GM12878 (cell line): Measurements from ENCODE around the gene FAM210A. TPM values are rescaled to one million over a fixed set of nuclear protein-coding genes. Genes with fewer than 3 reads are reported as not detected.

ENCODE experiments used
- ATAC-seq: fragments of 200-7000 bp; cut with Tn5 transposase; 3 replicates; pipeline ENCODE4 v1.9.1; 2020; ENCODE audit warnings: mild to moderate bottlenecking, moderate library complexity
- BruUV-seq: library from RNA; stranded (reverse); fragments of 400-500 nt; replicated peaks from 2 replicates; lab custom pipeline; 2021; lab: Mats Ljungman, UMichigan
- CTCF ChIA-PET: fragments of 300-600 bp; sonication (Branson Sonifier 250); formaldehyde crosslinking; extraction: SDS; loops from one replicate; lab custom pipeline; 2021; ENCODE audit warnings: inconsistent platforms; lab: Yijun Ruan, JAX
- POLR2A ChIA-PET: fragments of 350-600 bp; formaldehyde crosslinking; extraction: SDS; loops from one replicate; lab custom pipeline; 2021; ENCODE audit warnings: inconsistent platforms; lab: Charles Lee
- RAD21 ChIA-PET: fragments of 300-600 bp; sonication (Branson Sonifier 250); formaldehyde crosslinking; loops from one replicate; lab custom pipeline; 2023; ENCODE audit warnings: antibody characterized with exemption; ENCODE audit not compliant: unreplicated experiment; lab: Charles Lee
- SMC1A ChIA-PET: fragments of 300-600 bp; sonication (Branson Sonifier 250); formaldehyde crosslinking; loops from one replicate; lab custom pipeline; 2023; ENCODE audit not compliant: unreplicated experiment, uncharacterized antibody; lab: Charles Lee
- DNase-seq: peaks from one replicate; pipeline ENCODE4 v3.0.0-alpha.2; 2011; ENCODE audit warnings: low read depth, low spot score
- FAIRE-seq: peaks from 3 replicates; lab custom pipeline; 2011; peaks lifted over from hg19 to GRCh38; lab: Jason Lieb, UNC
- H2AFZ ChIP-seq: 2 replicates; pipeline ENCODE4 v1.6.0; 2011; ENCODE audit warnings: low read depth, low read length, control low read depth; ENCODE audit not compliant: control insufficient read depth
- H3K27ac ChIP-seq: 2 replicates; pipeline ENCODE4 v1.5.1; 2011; ENCODE audit warnings: control low read depth; ENCODE audit not compliant: control insufficient read depth, insufficient read depth
- H3K27me3 ChIP-seq, 2 experiments: replicated peaks in 1 of 2; 2 replicates each; pipeline versions ENCODE4 v1.6.0 to v1.6.1; 2011; ENCODE audit warnings: low read length in 1 of 2; ENCODE audit not compliant: control insufficient read depth in 2 of 2, insufficient read depth in 2 of 2
- H3K36me3 ChIP-seq, 2 experiments: 2 replicates each; pipeline ENCODE4 v1.5.1; 2011; ENCODE audit warnings: low read length in 1 of 2; ENCODE audit not compliant: control insufficient read depth in 2 of 2, insufficient read depth in 2 of 2
- H3K4me1 ChIP-seq: 2 replicates; pipeline ENCODE4 v1.6.1; 2011; ENCODE audit warnings: mild to moderate bottlenecking, low read length, moderate library complexity, mixed read lengths; ENCODE audit not compliant: control insufficient read depth, insufficient read depth
- H3K4me2 ChIP-seq: 2 replicates; pipeline ENCODE4 v1.6.0; 2011; ENCODE audit warnings: control low read depth; ENCODE audit not compliant: control insufficient read depth, insufficient read depth
- H3K4me3 ChIP-seq: fragments of 200-600 bp; sonication (generic); 2 replicates; pipeline ENCODE4 v1.5.1; 2016
- H3K79me2 ChIP-seq: 2 replicates; pipeline ENCODE4 v1.6.0; 2011; ENCODE audit warnings: low read length; ENCODE audit not compliant: control insufficient read depth, insufficient read depth
- H3K9ac ChIP-seq: 2 replicates; pipeline ENCODE4 v1.8.0; 2011; ENCODE audit warnings: low read length, control low read depth, mixed read lengths; ENCODE audit not compliant: control insufficient read depth, insufficient read depth
- H3K9me3 ChIP-seq: replicated peaks from 3 replicates; pipeline ENCODE4 v1.5.1; 2011; ENCODE audit warnings: mild to moderate bottlenecking, low read length; ENCODE audit not compliant: control insufficient read depth, insufficient read depth
- H4K20me1 ChIP-seq: 2 replicates; pipeline ENCODE4 v1.6.0; 2011; ENCODE audit not compliant: control insufficient read depth, insufficient read depth
- BMI1 ChIP-seq: fragments of 450-650 bp; IDR thresholded peaks from 2 replicates; pipeline ENCODE4 v1.6.1; 2016; ENCODE audit warnings: mild to moderate bottlenecking, moderate library complexity, borderline replicate concordance
- E2F4 ChIP-seq: IDR thresholded peaks from 2 replicates; pipeline ENCODE4 v1.6.1; 2012; ENCODE audit warnings: low read depth, low read length, improper control_type of control experiment
- ETV6 ChIP-seq, 2 experiments: fragments of 450-650 bp in 1 of 2; IDR thresholded peaks in 1 of 2; conservative IDR thresholded peaks in 1 of 2; 2 replicates each; pipeline ENCODE4 v1.6.1; 2014; ENCODE audit warnings: antibody characterized with exemption in 1 of 2, borderline replicate concordance in 1 of 2, low read depth in 1 of 2, mild to moderate bottlenecking in 1 of 2, moderate library complexity in 1 of 2
- EZH2 ChIP-seq: IDR thresholded peaks from 2 replicates; pipeline ENCODE4 v1.6.1; 2012; ENCODE audit warnings: low read depth, mild to moderate bottlenecking, control low read depth, inconsistent platforms, low read length, borderline replicate concordance; ENCODE audit not compliant: control insufficient read depth
- HDAC2 ChIP-seq: fragments of 200-600 bp; sonication (generic); IDR thresholded peaks from 2 replicates; pipeline ENCODE4 v1.6.1; 2017
- HDGF ChIP-seq: fragments of 450-650 bp; IDR thresholded peaks from 2 replicates; pipeline ENCODE4 v1.6.1; 2016; ENCODE audit warnings: antibody characterized with exemption
- KDM1A ChIP-seq: fragments of 200-600 bp; sonication (generic); IDR thresholded peaks from 2 replicates; pipeline ENCODE4 v1.6.1; 2016; ENCODE audit warnings: borderline replicate concordance
- NR2F1 ChIP-seq: fragments of 450-650 bp; conservative IDR thresholded peaks from 2 replicates; pipeline ENCODE4 v1.6.1; 2017; ENCODE audit warnings: mild to moderate bottlenecking
- PBX3 ChIP-seq: IDR thresholded peaks from 2 replicates; pipeline ENCODE4 v1.6.1; 2011; ENCODE audit warnings: mild to moderate bottlenecking, low read depth, low read length, moderate library complexity; ENCODE audit not compliant: insufficient replicate concordance
- REST ChIP-seq: IDR thresholded peaks from 2 replicates; pipeline ENCODE4 v1.6.1; 2012; ENCODE audit warnings: mild to moderate bottlenecking, low read depth, low read length
- SREBF2 ChIP-seq: IDR thresholded peaks from 2 replicates; pipeline ENCODE4 v1.6.1; 2012; ENCODE audit warnings: mild to moderate bottlenecking, low read length
- USF2 ChIP-seq: IDR thresholded peaks from 2 replicates; pipeline ENCODE4 v1.6.1; 2011; ENCODE audit warnings: low read depth, low read length, improper control_type of control experiment, borderline replicate concordance
- WGBS: methylation state at CpG from one replicate; pipeline ENCODE4 v1.1.6; 2016; ENCODE audit warnings: low lambda C conversion rate; ENCODE audit not compliant: insufficient replicate concordance, insufficient coverage; ENCODE audit errors: missing lambda C conversion rate; 5-methylcytosine and 5-hydroxymethylcytosine counted together
- in situ Hi-C: fragments of 300-500 bp; cut with MboI; formaldehyde crosslinking; loops from 9 replicates; pipeline ENCODE4 v1.14.3; 2018; ENCODE audit warnings: mixed read lengths
- intact Hi-C: fragments of 100-400 bp; cut with micrococcal nuclease; formaldehyde crosslinking; loops from one replicate; pipeline ENCODE4 v1.14.2; 2022; ENCODE audit not compliant: unreplicated experiment
- polyA plus RNA-seq, 11 experiments: library from polyadenylated mRNA; depleted of rRNA in 4 of 11; unstranded in 6 of 11; stranded (reverse) in 5 of 11; fragments of >200 nt; fragmentation: Nextera tagmentation in 4 of 11; fragmentation: Illumina TruSeq in 1 of 11; extraction: Ambion mirVana in 4 of 11; extraction: Trizol in 1 of 11; gene quantifications; 1 replicate in 1 of 11; 2 replicates in 10 of 11; pipeline versions ENCODE4 v1.2.1 to v1.2.3, GENCODE V29; 2011 to 2016; ENCODE audit warnings: inconsistent platforms in 2 of 11, missing spikeins in 2 of 11, low read depth in 1 of 11
- total RNA-seq, 4 experiments: library from RNA; depleted of rRNA in 3 of 4; stranded (reverse); fragments of >200 nt in 3 of 4; fragmentation: Illumina TruSeq in 1 of 4; extraction: Trizol in 1 of 4; gene quantifications; 2 replicates each; pipeline versions ENCODE4 v1.2.1 to v1.2.3, GENCODE V29; 2013 to 2021

Gene FAM210A
- total and polyA plus RNA-seq, 10 of the 15 experiments (the other 5 are each of a cell fraction or from before 2014, with no cell fraction given), result 10.3 to 56.3 (median 17.7) TPM

GRCh38 chr18:13756671-13757070 lies 30.3 kb upstream of the FAM210A start (continued):
- TF ChIP-seq PBX3, result no peak
- no peak for TF ChIP-seq BMI1

GRCh38 chr18:13756261-13756660 lies 29.9 kb upstream of the FAM210A start:
- TF ChIP-seq HDGF (no peak), EZH2 (no peak), REST (no peak), SREBF2 (no peak), HDAC2 (no peak), E2F4 (no peak), KDM1A (no peak), USF2 (no peak), NR2F1 (no peak), ETV6 (conservative IDR thresholded peaks at IDR 0.05 in 1 of 2, IDR thresholded peaks at IDR 0.05 in 1 of 2; ENCODE audit: borderline replicate concordance in 1 of 2, low read depth in 1 of 2) (no peak)
- FAIRE-seq (no peak), ATAC-seq (no peak), DNase-seq (no peak)
- 100% methylated on average over 2 of the region's 2 CpGs for WGBS
- H2AFZ ChIP-seq, result no peak overlapping the region
- H3K4me3 ChIP-seq, result no peak overlapping the region
- POLR2A ChIA-PET, result no interaction called here
- H3K4me2 ChIP-seq, result no peak overlapping the region
- no TSS peak for BruUV-seq
- peaks cover 0 to 25% of the 10 kb centered on the region in 2 experiments; a peak in 1 of 4 replicates for H3K36me3 ChIP-seq
- H3K4me1 ChIP-seq, result no peaks in the 10 kb centered on the region
- RAD21 ChIA-PET, result no interaction called here
- H4K20me1 ChIP-seq, result no peaks in the 10 kb centered on the region
- CTCF ChIA-PET, result no interaction called here
- no peak overlapping the region for H3K9ac ChIP-seq
- H3K27ac ChIP-seq, result no peak overlapping the region
- H3K9me3 ChIP-seq, result no peaks in the 10 kb centered on the region
- in situ Hi-C loops (no loop called here), intact Hi-C loops (no loop called here)
- SMC1A ChIA-PET, result no interaction called here
- no peaks in the 10 kb centered on the region for H3K79me2 ChIP-seq
- no peaks in the 10 kb centered on the region for H3K27me3 ChIP-seq
